ENCODE data around the gene NKG7.

NKG7 gene

DNA sequence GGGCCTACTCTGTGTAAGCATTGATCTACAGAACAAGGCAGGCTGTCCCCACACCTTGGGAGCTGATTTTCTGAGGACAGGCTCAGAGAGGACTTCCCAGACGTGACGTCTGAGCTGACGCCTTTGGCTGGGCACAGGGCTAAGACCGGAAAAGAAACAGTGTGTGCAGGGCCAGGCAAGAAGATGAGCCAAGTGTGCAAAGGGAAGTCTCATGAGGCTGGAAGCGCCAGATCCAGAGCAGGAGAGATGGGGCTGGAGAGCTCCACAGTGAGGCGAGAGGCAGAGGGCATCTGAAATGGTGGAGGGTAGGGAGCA is 48.3 kb downstream of the NKG7 start:
- Histone ChIP-seq H3K36me3 (ENCODE audit: control insufficient read depth, insufficient read depth, low read length) (no peaks in the 10 kb centered on the region), H3K27me3 (replicated peaks; ENCODE audit: control insufficient read depth, insufficient read depth, low read length) (no peaks in the 10 kb centered on the region; the same call in 1 of the 2 replicates), H3K4me3 (replicated peaks; ENCODE audit: low read depth, low read length) (no peak overlapping the region)
- DNase-seq (ENCODE audit: extremely low read depth, insufficient read length): no peak
- TF ChIP-seq, protein P1, sequence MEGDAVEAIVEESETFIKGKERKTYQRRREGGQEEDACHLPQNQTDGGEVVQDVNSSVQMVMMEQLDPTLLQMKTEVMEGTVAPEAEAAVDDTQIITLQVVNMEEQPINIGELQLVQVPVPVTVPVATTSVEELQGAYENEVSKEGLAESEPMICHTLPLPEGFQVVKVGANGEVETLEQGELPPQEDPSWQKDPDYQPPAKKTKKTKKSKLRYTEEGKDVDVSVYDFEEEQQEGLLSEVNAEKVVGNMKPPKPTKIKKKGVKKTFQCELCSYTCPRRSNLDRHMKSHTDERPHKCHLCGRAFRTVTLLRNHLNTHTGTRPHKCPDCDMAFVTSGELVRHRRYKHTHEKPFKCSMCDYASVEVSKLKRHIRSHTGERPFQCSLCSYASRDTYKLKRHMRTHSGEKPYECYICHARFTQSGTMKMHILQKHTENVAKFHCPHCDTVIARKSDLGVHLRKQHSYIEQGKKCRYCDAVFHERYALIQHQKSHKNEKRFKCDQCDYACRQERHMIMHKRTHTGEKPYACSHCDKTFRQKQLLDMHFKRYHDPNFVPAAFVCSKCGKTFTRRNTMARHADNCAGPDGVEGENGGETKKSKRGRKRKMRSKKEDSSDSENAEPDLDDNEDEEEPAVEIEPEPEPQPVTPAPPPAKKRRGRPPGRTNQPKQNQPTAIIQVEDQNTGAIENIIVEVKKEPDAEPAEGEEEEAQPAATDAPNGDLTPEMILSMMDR (IDR thresholded peaks at IDR 0.05; ENCODE audit: insufficient read depth, low read length, poor library complexity, severe bottlenecking): no peak

DNA sequence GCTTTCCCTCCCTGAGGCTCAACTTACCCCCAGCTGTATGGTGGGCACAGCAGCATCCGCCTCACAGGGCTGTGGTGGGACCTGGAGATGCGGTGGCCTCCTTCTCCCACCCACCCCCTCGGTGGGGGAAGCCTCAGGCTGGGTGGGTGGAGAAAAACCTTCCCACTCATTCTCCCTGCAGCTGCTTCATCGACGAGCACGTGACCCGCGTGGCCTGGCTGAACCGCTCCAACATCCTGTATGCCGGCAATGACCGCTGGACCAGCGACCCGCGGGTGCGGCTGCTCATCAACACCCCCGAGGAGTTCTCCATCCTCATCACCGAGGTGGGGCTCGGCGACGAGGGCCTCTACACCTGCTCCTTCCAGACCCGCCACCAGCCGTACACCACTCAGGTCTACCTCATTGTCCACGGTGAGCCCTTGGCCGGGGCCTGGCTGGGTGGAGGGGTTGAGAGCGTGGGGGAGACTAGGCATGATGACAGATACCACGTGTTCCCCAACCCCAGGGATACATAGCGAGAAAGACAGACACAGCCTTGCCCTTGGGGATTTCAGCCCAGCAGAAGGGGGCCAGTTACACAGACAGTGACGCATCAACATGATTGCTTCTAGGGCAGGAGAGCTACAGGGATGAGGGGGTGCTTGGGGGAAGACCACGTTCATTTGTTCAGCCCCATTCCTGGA is 48.8 kb downstream of the NKG7 start:
- DNase-seq (ENCODE audit: extremely low read depth, insufficient read length): no peak
- Histone ChIP-seq H3K36me3 (ENCODE audit: control insufficient read depth, insufficient read depth, low read length) (no peaks in the 10 kb centered on the region), H3K4me3 (replicated peaks; ENCODE audit: low read depth, low read length) (no peak overlapping the region), H3K27me3 (replicated peaks; ENCODE audit: control insufficient read depth, insufficient read depth, low read length) (no peaks in the 10 kb centered on the region; the same call in 1 of the 2 replicates)
- TF ChIP-seq, protein P1 (IDR thresholded peaks at IDR 0.05; ENCODE audit: insufficient read depth, low read length, poor library complexity, severe bottlenecking): no peak

DNA sequence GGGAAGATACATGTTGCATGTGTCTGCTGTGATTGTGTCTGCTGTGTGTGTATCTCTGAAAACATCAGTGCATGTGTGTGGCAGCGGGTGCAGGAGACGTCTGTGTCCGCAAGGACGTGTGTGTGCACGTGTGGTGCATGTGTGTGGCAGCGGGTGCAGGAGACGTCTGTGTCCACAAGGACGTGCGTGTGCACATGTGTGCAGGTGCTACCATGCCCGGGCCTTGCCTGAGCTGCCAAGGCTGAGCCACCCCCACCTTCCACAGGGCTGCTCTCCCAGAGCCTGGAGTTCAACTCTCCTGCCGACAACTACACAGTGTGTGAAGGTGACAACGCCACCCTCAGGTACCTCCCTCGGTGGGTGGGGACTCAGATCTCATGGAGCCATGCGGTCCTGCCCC is 50.7 kb downstream of the NKG7 start:
- no peak for DNase-seq (ENCODE audit: extremely low read depth, insufficient read length)
- TF ChIP-seq, protein P1 (IDR thresholded peaks at IDR 0.05; ENCODE audit: insufficient read depth, low read length, poor library complexity, severe bottlenecking): no peak
- no peaks in the 10 kb centered on the region; the same call in 1 of the 2 replicates for H3K27me3 ChIP-seq (replicated peaks; ENCODE audit: control insufficient read depth, insufficient read depth, low read length)
- no peak overlapping the region for H3K4me3 ChIP-seq (replicated peaks; ENCODE audit: low read depth, low read length)
- H3K36me3 ChIP-seq (ENCODE audit: control insufficient read depth, insufficient read depth, low read length): no peaks in the 10 kb centered on the region
